Measurements from ENCODE around the gene NOLC1.

NOLC1 gene

DNA sequence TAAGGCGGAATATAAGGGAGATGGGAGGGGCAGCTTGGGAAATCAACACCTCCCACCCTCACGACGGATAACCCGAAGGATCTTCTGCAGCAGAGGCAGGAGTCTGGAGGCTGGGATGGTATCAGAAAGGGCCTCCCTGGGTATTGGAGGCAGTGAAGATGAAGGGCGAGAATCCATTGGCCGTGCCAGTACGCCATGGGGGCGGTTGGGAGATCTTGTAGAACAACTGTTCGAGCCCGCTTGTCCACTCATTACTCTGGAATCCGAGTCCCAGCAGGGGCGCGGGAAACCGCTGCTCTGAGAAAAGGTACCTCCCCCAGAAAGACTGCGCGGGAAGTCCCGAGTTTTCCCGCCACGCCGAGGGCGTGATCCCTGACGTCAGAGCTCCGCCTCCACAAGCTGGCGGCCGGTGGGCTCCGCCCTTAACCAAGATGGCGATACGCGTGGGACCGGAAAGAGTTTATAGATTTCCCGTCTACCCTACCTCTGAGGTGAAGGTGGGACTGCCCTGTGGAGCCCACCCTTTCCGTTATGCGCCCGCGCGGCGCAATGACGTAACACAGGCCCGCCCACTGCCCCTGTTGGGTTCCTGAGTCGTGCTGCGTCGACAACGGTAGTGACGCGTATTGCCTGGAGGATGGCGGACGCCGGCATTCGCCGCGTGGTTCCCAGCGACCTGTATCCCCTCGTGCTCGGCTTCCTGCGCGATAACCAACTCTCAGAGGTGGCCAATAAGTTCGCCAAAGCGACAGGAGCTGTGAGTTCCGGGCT, at the start of gene NOLC1:
NOLC1 (plus strand) TSS at position 616 of the 771 bp plus-strand sequence; CDS start at position 638, 22 bp downstream.
- peak; percentile 99 for DNase-seq

DNA sequence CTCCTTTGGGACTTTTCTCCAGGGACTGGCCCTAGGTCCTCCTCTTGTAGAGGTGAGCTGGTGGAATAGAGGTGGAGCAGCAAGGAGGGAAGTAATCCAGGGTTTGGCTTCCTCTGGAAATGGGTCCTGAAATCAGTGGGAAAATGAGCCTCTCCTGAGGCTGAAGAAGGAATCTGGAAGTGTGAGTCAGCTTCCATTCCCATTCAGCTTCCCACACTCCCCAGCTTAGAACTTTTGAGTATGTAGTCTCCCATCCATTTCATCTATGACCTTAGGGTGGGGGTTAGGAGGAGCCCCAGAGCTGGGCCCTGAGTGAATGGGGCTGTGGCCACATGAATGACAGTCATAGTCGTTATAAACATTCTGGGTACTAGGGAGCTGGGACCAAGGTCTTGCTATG, 49.8 kb upstream of the NOLC1 start:
- no peak for DNase-seq

DNA sequence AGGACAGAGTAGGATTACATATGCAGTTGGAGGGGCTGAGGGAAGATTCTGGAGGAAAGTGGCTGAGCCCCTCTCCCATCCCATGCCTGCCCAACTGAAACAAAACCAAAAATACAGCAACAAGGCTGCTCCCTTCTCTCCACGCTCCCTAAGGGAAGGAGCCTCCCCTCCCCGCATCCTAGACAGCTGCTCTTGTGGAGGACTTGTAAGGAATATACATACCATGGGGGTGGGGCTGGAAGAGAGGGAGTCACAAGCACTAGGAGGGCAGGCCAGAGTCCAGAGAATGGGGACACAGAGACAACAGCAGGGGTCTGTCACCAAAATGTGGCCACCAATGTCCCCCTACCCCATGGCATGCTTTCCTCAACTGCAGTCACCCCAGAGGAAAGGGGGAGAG, 45.2 kb upstream of the NOLC1 start:
- DNase-seq, result peak; percentile 30

DNA sequence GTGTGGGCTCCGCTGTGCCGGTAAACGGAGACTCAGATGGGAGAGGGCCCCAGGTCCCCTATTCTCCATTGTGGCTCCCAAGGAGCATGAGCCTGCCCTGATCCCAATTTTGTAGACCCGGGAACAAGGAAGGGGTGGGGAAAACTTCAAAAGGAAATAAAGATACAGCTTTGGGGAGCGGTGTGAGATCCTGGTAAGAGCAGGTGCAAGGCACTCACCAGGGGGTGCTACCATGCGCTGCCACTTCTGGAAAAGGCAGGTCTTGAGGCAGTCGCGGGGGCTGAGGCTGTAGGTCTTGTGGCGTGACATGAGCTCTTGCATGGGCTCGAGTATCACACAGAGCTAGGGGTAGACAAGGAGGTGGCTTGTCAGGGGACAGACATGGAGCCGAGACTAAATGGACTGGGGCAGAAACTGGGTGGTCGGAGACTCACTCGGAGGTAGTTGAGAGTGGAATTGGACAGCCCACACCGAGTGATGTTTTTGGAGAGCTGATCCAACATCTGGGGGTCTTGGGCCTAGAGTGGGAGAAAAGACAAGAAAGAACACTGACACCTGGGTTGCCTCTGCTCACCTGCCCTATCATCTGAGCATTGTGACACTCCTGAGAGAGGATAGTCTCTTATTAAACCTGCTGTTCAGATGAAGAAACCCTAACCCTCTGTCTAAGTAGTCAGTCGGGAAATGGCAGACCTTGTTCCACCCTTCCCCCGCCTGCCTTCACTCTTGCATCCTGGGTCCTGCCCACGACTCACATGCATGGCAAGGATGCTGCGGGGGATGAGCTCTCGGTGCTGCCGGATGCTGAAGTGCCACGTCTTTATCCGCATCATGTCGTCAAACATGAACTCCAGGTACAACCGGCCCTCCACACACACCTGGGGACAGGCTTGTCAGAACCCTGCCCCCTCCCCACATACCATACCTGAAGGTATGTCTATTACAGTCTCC, 42.7 kb upstream of the NOLC1 start:
- peak; percentile 18 for DNase-seq

DNA sequence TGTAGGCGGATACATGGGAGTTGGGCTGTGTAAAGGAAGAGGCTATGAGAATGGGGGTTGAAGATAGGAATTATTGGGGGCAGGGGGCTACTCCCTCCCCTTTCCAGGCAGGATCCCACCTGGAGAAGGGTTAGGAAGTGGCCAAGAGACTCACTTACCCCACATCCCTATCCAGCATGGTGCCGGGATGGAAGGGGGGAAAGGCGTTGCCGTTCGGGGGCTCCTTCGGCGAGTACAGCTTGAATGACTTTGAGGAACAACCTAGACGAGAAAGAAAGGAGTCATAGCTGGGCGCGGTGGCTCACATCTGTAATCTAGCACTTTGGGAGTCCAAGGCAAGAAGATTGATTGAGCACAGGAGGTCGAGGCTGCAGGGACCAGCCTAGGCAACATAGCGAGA, 40.9 kb upstream of the NOLC1 start:
- DNase-seq, result peak; percentile 16

DNA sequence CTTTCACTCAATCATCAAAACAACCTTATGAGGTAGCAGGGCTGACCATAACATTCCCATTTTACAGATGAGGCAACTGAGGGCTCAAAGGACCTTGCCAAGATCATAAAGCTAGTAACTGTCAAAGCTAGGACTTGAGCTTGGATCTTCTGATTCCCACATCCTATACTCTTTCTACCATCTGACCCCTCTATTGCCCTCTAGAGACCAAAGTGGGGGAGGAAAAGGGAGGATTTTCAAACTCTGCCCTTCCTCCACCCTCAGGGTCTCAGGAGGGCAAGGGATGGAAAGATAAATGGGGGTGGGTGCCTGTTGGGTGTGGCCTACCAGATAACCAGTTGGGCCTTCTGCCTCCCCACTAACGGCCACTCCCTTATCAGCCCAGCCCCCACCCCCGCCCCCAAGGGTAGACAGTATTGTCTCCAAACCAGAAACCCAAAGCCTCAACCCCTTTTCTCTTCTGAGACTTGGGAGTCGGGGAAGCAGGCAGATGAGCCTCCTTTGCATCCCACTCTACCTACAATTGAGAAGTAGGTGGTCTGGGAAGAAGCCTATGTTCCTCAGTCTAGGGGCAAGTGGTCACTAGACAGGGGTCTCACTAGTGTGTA, 39.9 kb upstream of the NOLC1 start:
- DNase-seq, result peak; percentile 98

DNA sequence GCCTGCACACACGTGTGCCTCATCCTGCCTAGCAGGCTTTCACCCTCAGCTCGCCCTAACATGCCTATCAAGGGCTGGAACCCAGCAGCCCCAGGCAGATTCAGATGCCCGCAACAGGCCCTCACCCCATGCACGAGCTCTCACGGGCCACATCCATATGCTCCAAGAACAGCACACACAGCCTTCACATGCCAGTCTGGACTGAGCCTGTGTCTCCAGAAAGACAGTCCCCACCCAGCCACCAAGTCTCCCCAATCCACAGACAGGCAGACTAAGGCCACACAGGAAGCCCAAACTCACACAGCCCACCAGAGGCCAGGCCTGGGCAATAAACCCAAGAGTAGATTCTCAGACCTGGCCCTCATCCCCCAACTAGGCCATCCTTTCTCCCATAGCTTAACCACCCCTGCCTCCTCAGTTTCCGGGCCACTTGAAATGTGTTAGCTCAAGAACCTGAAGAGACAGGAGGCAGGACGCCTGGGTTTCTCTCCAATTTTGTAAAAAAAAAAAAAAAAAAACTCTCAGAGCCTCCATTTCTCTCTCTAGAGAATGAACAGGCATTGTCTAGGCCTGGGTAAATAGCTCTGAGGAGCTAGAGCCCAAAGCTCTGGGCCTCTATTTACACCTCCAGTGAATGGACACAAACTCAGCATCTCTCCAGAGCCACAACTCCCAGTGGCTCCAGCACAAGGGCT, 38.8 kb upstream of the NOLC1 start:
- peak; percentile 80 for DNase-seq

DNA sequence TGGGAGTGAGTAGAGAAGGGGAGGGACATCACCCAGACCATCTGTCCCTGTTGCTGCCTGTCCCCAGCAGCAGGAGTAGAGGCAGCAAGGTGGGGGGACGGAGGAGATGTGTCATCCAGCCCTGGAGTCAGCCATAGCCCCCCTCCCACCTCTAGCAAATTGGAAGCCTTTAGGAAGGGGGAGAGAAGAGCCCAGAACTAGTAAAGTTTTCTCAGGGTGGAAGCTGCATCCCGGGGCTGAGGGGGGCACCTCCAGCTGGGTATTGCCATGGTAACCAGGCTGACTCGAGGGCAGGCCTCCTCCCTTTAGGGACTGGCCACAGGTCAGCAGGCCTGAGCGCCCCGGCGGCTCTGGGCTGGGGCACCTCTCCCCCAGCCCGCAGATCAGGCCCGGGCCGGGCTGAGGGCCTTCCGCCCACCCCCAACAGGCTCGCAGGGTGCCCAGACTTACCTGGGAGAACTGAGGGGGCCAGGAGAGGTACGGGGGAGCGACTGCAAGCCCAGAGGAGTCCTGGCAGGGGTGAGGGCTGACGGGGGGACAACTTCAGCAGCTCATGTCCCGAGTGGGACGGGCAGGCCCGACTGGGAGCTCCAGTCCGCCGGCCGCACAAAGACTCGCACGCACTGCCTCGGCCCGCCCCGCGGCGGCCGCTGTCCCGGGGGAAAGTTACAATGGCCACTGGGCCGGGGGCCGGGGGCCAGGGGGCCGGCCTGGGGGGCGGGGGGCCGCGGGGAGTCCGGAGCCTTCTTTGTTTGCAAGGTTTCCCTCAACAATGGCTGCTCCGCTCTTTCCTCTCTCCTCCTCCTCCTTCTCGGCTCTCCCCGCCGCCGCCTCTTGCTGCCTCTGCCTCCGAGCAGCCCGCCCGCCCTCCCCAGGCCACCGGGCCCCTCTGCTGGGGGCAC, 38.0 kb upstream of the NOLC1 start:
- DNase-seq, result peak; percentile 47

DNA sequence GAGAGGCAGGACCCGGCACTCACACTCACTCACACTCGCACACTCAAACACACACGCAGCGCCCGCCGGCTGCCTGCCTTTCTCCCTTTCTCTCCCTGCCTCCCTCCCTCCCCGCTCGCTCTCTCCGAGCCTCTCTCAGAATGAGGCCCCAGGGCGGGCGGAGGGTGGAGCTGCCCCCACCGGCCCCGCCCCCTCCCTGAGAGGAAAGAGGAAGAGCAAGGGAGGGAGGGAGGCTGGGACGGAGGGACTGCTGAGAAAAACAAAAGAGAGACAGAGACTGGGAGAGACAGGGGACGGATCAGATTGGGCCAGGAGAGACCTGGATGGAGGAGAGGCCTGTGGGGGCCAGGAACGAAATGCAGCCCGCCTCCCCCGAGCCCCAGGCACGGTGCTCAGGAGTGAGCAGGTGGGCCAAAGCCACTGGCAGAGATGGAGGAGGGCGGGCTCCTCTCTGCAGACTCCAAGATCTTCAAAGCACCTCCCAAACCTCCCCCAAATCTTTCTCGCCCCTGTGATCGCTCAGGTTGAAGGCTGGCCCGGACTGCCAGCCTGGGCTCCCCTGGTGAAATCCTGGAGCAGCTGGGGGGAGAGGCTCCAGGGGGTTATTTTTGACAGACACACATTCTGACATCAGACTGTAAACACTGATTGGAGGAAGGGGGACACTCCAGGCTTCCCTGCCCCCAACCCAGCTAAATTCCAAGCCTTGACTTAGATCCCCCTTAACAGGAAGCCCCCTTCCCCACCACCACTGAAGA, 37.1 kb upstream of the NOLC1 start:
- peak; percentile 97 for DNase-seq

DNA sequence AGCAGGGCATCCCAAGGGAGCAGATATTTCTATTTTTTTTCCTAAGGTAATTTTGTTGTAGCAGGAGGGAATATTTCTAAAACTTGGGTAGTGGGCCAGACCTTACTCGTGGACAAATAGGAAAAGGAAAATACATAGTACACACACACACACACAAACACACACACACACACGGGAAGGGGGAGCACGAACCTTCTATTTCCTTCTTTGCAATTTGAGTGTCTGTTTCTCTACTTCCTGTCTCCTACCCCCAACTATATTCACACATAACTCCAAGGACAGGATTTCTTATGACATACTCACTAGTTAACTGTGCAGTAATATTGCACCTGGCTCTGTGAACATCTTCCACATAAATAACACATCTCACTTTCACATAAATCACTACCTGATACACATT, 36.4 kb upstream of the NOLC1 start:
- peak; percentile 52 for DNase-seq

DNA sequence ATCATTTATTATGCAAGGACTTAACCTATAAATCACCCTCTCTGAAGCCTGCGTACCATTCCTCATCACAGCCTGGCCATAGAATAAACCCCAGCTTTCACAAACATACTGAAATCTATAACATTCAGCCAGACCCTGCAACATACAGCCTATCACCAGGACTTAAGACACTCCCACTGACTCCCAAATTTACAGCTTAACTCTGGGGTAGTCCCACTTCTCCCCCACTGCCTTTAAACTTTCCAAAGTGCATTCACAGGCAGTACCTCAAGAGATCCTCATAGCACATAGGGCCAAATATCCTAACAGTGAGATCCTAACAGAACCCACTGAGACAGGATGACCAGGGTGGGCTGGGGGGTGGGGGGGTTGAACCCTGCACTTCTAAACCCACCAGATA, 35.5 kb upstream of the NOLC1 start:
- no peak for DNase-seq

DNA sequence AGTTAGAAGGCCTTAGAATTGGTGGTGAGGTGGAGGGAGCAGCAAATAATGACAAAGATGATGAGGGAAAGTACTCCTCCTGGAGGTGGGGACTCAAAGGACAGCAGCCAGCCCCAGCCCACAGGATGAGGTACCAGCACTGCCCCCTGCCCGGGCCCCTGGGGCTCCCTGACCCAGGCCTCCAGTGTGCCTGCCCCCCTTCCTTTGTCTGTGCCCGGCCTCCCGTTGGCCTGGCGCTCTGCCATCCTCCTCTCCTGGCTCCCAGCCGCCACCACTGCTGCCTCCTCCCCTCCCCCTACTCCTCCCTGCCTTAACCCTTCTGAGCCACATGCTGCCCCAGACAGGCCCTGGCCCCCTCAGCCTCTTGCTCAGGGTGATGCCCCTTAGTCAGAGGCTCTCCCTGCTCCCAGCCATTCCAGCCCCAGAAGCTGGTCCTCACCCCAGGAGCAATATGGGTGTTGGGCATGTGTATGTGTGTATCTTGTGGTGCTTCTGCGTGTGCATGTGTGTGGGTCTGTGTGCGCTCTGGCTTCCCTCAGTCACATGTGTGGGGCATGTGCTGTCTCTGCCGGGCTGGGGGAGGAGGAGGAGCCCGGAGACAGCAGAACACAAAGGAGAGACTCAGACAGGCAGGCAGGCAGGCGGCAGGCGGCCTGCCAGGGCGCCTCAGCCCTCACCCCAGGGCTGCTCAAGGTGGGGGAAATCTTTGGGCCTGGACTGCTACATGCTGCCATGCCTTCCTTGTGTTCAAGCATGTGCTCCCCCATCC, 34.6 kb upstream of the NOLC1 start:
- DNase-seq, result peak; percentile 98

DNA sequence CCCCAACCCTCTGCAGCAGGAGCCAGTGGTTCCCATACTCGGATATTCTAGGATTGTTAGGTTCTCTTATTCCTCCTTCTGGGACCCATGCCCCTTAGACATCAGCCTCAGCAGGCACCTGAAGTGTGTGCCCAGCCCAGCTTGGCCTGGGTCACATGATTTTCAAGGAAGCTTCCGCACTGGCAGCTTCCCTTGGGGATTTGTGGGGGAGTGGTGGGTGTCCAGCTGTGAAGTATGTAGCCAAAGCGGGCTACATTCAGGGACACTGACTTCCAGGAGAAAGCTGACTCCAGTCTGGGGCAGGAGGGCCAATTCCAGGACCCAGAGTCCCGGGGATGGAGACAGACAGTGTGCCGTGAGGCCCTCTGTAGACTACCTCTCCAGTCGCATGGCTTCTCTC, 33.3 kb upstream of the NOLC1 start:
- peak; percentile 42 for DNase-seq

DNA sequence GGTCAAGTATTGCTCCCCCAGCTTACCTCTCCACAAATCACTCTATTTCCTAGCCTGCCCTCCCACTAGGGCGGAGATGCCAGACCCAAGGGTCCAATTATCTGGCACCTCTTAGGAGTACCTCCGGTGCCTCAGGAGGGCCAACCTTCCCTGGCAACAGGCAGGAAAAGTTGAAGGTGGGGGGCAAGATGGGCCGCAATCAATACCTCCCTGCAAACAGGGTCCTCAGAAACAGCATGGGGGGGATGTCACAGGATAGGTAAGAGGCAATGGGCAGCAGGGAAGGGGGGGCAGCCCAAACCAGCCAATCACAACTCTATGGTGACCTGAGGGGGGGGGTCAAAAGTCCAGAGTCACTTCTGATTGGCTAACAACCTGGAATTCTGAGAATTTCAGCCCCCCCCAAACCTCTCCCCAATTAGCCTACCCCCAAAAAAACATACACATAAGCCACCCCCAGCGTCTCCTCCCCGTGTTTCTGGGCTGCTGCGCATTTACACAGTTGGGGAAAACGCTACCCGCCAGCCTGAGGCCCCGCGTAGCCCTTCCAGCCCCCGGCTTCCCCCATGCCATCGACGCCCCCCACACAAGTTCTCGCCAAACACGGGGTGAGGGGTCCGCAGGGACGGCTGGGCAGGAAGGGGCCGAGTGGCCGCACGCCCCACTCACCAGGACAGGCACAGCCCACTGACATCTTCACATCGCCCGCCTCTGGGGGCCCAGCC, 32.6 kb upstream of the NOLC1 start:
- peak; percentile 95 for DNase-seq

DNA sequence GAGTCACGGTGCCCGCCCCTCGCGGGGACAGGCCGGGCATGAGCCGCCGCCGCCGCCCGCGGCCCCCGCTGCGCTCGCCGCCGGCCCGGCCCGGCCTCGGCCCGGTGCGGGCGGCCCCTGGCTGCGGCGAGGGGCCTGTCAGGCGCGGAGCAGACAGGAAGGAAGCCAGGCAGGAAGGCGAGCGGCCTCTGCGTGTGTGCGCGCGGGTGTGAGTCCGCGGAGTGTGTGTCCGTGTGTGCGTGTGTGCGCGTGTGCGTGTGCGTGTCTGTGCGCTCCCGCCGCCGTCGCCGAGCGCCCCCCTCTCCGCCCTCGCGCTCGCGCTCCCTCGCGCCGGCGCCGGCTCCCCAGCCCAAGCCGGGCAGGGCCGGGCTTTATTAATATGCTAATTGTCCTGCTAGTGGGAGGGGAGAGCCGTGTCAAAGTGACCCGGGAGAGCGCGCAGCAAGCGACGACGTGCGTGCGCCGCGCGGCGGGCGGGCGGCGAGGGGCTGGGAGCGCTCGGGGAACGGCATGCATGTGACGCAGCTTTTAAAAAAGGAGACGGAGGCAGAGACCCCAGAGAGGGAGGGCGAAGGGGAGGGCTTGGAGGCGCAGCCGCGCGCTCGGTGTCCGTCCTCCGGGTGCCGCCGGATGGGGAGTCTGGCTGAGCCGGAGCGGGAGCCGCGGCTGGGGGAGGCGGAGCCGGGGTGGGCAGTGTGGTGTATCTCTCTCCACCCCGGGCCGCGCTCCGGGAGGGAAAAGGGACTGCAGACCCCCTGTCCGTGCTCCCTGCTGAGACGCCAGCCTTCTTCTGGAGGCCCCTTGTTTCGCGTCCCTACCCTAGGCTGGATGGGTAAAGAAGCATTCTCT, 31.8 kb upstream of the NOLC1 start, which contains the start of gene LDB1:
LDB1 (minus strand) TSS at position 227 of the 849 bp plus-strand sequence. CDS start 258 bp downstream, outside the sequence.
- DNase-seq, result peak; percentile 95

DNA sequence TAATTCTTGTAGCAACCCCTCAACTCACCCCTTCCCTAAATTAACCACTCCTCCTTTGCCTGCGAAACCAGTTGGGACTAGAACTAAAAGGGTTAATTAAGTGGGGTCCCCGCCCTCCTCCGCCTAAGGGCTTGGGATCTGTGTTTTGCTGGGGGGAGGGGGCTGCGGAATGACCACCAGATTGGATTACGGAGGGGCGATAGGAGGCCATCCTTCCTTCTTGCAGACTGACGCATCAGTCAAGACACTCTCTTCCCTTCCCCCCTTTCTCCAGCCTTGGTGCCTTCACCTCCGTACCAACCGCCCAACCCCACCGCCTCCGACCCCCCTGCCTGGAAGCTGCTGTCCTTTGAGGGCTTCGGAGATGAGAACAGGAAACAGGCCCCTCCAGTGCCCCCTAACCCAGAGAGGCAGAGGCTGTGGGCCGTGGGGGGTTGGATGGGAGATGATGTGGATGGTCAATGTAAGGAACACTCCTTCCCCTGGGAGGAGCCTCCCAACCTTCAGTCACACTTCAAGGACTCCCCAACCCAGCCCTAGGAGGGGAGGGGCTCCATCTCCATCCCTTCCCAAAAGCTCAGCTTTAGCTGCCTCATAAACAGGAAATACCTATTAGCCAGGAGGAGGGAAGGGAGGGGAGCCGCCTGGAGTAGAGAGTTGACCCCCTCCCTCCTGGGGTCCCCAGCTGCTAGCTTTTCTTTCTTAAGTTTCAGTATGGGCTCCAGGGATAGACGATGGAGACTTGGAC, 31.0 kb upstream of the NOLC1 start:
- peak; percentile 75 for DNase-seq

DNA sequence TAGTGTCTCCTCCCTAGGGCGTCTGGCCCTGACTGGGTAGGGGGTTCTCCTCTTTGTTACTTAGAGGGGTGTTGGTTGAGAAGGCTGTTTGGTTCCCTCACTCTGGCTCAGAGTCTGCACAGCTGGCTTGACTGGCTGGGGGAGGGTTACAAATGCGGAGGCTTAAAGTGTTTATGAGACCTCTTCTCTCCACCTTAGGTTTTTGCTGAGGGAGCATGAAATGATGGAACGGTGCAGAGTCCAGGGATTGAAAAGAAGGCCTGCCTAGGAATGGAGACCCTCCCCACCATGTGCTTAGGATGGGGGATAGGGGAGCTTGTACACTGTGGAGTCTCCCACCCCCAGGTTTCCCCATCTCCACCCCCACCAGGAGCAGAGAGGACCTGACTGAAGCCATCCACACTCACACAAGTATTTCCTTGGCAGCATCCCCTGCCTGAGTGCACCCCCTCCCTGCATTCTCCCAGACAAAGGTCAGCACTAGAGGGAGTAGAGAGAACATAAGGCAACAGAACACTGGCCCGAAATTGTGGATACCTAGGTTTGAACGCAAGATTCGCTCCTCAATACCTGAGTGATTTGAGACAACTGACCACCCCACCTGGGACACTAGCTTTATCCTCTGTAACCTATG, 30.3 kb upstream of the NOLC1 start:
- DNase-seq, result peak; percentile 29
